HL-60 (cell line): ENCODE data around the gene LCA5.

Source experiments
- DNase-seq, 2 experiments: peaks; one replicate each; pipeline ENCODE4 v3.0.0-alpha.2; 2010 to 2020; ENCODE audit warnings: low read depth in 1 of 2, low spot score in 1 of 2
- H3K27ac ChIP-seq: fragments of 250-450 bp; sonication (Bioruptor Pico); replicated peaks from 2 replicates; pipeline ENCODE4 v1.5.1; 2020; ENCODE audit warnings: mild to moderate bottlenecking, moderate library complexity
- H3K27me3 ChIP-seq: fragments of 250-450 bp; sonication (Bioruptor Pico); 2 replicates; pipeline ENCODE4 v1.5.1; 2021; ENCODE audit warnings: mild to moderate bottlenecking, moderate library complexity; ENCODE audit not compliant: insufficient read depth, poor library complexity, severe bottlenecking
- H3K4me3 ChIP-seq: replicated peaks from 2 replicates; pipeline ENCODE4 v1.5.1; 2011; ENCODE audit warnings: mild to moderate bottlenecking, control low read depth, low read length; ENCODE audit not compliant: insufficient read depth
- GABPA ChIP-seq: IDR thresholded peaks from 2 replicates; pipeline ENCODE4 v1.6.1; 2012; ENCODE audit warnings: low read depth
- POLR2AphosphoS5 ChIP-seq: IDR thresholded peaks from 2 replicates; pipeline ENCODE4 v1.6.1; 2012; ENCODE audit warnings: low read depth

Gene LCA5

GRCh38 chr6:79435746-79436145 is 101.5 kb downstream of the LCA5 start:
- H3K27ac ChIP-seq, result no peak overlapping the region
- TF ChIP-seq POLR2AphosphoS5 (no peak), GABPA (no peak)
- H3K4me3 ChIP-seq, result no peak overlapping the region
- no peak for DNase-seq
- no peaks in the 10 kb centered on the region for H3K27me3 ChIP-seq
